HCT116 (cell line): ENCODE measurements around the gene MRGPRX4. TPM values are rescaled to one million over a fixed set of nuclear protein-coding genes. Genes with fewer than 3 reads are reported as not detected.

ENCODE experiments used
- ATAC-seq: fragments of 200-7000 bp; cut with Tn5 transposase; 2 replicates; pipeline ENCODE4 v1.9.1; 2020; ENCODE audit warnings: mild to moderate bottlenecking, moderate library complexity
- BruUV-seq: library from RNA; stranded (reverse); fragments of 400-500 nt; replicated peaks from 2 replicates; lab custom pipeline; 2021; lab: Mats Ljungman, UMichigan
- CTCF ChIA-PET: fragments of 300-600 bp; sonication (Branson Sonifier 250); formaldehyde crosslinking; loops from one replicate; lab custom pipeline; 2021; ENCODE audit warnings: antibody characterized with exemption; lab: Charles Lee
- POLR2A ChIA-PET: fragments of 300-600, 350-600 bp; sonication (Branson Sonifier 250); formaldehyde crosslinking; loops from one replicate; lab custom pipeline; 2021; ENCODE audit warnings: antibody characterized with exemption; lab: Charles Lee
- RAD21 ChIA-PET, 2 experiments: fragments of 300-600 bp; sonication (Branson Sonifier 250); formaldehyde crosslinking; loops; one replicate each; lab custom pipeline; 2023; ENCODE audit warnings: low total read pairs in 2 of 2; ENCODE audit not compliant: uncharacterized antibody in 2 of 2, unreplicated experiment in 2 of 2, low non-redundant PET in 1 of 2; lab: Charles Lee
- DNase-seq: peaks from one replicate; pipeline ENCODE4 v3.0.0-alpha.2; 2010; ENCODE audit warnings: low read depth, low spot score
- H2AFZ ChIP-seq: fragments of 200-600 bp; shearing (Covaris generic), sonication (generic); 2 replicates; pipeline ENCODE4 v1.6.1; 2017; ENCODE audit warnings: low read depth, mixed run types, mixed read lengths, antibody characterized with exemption, low read length; ENCODE audit not compliant: poor library complexity, severe bottlenecking
- H3K27ac ChIP-seq: 2 replicates; pipeline ENCODE4 v1.5.1; 2012; ENCODE audit warnings: low read depth, low read length
- H3K27me3 ChIP-seq: fragments of 200-600 bp; sonication (generic); 2 replicates; pipeline ENCODE4 v1.6.1; 2016; ENCODE audit warnings: mixed run types, low read length, mixed read lengths; ENCODE audit not compliant: insufficient read depth
- H3K36me3 ChIP-seq, 2 experiments: fragments of 200-500 bp in 1 of 2; fragments of 200-600 bp in 1 of 2; sonication (Bioruptor generic) in 1 of 2; sonication (generic) in 1 of 2; 2 replicates each; pipeline versions ENCODE4 v1.5.1 to v1.6.1; 2014 to 2016; ENCODE audit warnings: low read length in 2 of 2, inconsistent platforms in 1 of 2, mixed read lengths in 1 of 2, mixed run types in 1 of 2; ENCODE audit not compliant: insufficient read depth in 2 of 2, control insufficient read depth in 1 of 2
- H3K4me1 ChIP-seq, 2 experiments: fragments of 200-600 bp in 1 of 2; sonication (generic) in 1 of 2; 2 replicates each; pipeline versions ENCODE4 v1.5.1 to v1.6.1; 2012 to 2017; ENCODE audit warnings: low read length in 2 of 2, inconsistent platforms in 1 of 2, mild to moderate bottlenecking in 1 of 2, mixed read lengths in 1 of 2, mixed run types in 1 of 2, moderate library complexity in 1 of 2; ENCODE audit not compliant: insufficient read depth in 2 of 2, control insufficient read depth in 1 of 2
- H3K4me2 ChIP-seq: fragments of 200-600 bp; sonication (generic); 2 replicates; pipeline ENCODE4 v1.6.1; 2017; ENCODE audit warnings: mixed run types, low read length, mixed read lengths
- H3K4me3 ChIP-seq, 2 experiments: fragments of 200-600 bp in 1 of 2; sonication (generic) in 1 of 2; replicated peaks in 1 of 2; 2 replicates each; pipeline ENCODE4 v1.5.1; 2011 to 2016; ENCODE audit warnings: low read length in 2 of 2, control low read depth in 1 of 2, low read depth in 1 of 2, mild to moderate bottlenecking in 1 of 2, mixed read lengths in 1 of 2, mixed run types in 1 of 2
- H3K79me2 ChIP-seq: fragments of 200-600 bp; sonication (generic); 2 replicates; pipeline ENCODE4 v1.6.1; 2017; ENCODE audit warnings: mild to moderate bottlenecking, mixed run types, low read length, moderate library complexity, mixed read lengths; ENCODE audit not compliant: insufficient read depth
- H3K9ac ChIP-seq: fragments of 200-600 bp; sonication (generic); 2 replicates; pipeline ENCODE4 v1.6.1; 2016; ENCODE audit warnings: low read length, mixed read lengths
- H3K9me2 ChIP-seq: fragments of 200-600 bp; sonication (generic), shearing (Covaris generic); 2 replicates; pipeline ENCODE4 v1.6.1; 2017; ENCODE audit warnings: mixed run types, mild to moderate bottlenecking, moderate library complexity; ENCODE audit not compliant: insufficient read depth
- H3K9me3 ChIP-seq, 2 experiments: fragments of 200-500 bp in 1 of 2; fragments of 200-600 bp in 1 of 2; sonication (Bioruptor generic) in 1 of 2; sonication (generic) in 1 of 2; 2 replicates each; pipeline ENCODE4 v1.6.1; 2014 to 2017; ENCODE audit warnings: low read length in 2 of 2, mixed read lengths in 2 of 2, inconsistent platforms in 1 of 2, low read depth in 1 of 2, mild to moderate bottlenecking in 1 of 2, mixed run types in 1 of 2, moderate library complexity in 1 of 2; ENCODE audit not compliant: control insufficient read depth in 1 of 2, insufficient read depth in 1 of 2
- H4K20me1 ChIP-seq: fragments of 200-600 bp; sonication (generic), shearing (Covaris generic); 2 replicates; pipeline ENCODE4 v1.6.1; 2017; ENCODE audit warnings: mixed run types, mild to moderate bottlenecking, moderate library complexity; ENCODE audit not compliant: insufficient read depth
- ATF3 ChIP-seq: IDR thresholded peaks from 2 replicates; pipeline ENCODE4 v1.6.1; 2012
- CEBPB ChIP-seq: IDR thresholded peaks from 2 replicates; pipeline ENCODE4 v1.6.1; 2012; ENCODE audit warnings: low read depth
- CTCF ChIP-seq, 3 experiments: fragments of 200-600 bp in 1 of 3; sonication (generic) in 1 of 3; IDR thresholded peaks in 2 of 3; conservative IDR thresholded peaks in 1 of 3; 2 replicates each; pipeline ENCODE4 v1.5.1; 2012 to 2017; ENCODE audit warnings: low read depth in 2 of 3, low read length in 2 of 3, antibody characterized with exemption in 1 of 3, borderline replicate concordance in 1 of 3, control low read depth in 1 of 3, mild to moderate bottlenecking in 1 of 3, mixed read lengths in 1 of 3, mixed run types in 1 of 3, moderate library complexity in 1 of 3; ENCODE audit not compliant: insufficient read depth in 1 of 3
- EZH2 ChIP-seq: fragments of 200-600 bp; sonication (generic); IDR thresholded peaks from 2 replicates; pipeline ENCODE4 v1.6.1; 2017; ENCODE audit warnings: antibody characterized with exemption, mixed run types
- POLR2A ChIP-seq: IDR thresholded peaks from 2 replicates; pipeline ENCODE4 v1.7.0; 2011; ENCODE audit warnings: borderline replicate concordance; ENCODE audit not compliant: insufficient read depth, insufficient read length; ENCODE audit errors: extremely low read depth
- REST ChIP-seq: IDR thresholded peaks from 2 replicates; pipeline ENCODE4 v1.6.1; 2012; ENCODE audit warnings: low read depth
- ZBTB33 ChIP-seq: IDR thresholded peaks from 2 replicates; pipeline ENCODE4 v1.6.1; 2011; ENCODE audit warnings: mild to moderate bottlenecking, low read length, moderate library complexity; ENCODE audit not compliant: insufficient replicate concordance; ENCODE audit errors: extremely low read depth
- ZNF274 ChIP-seq: fragments of 200-500 bp; sonication (Bioruptor generic); IDR thresholded peaks from 2 replicates; pipeline ENCODE4 v1.6.1; 2014; ENCODE audit warnings: mild to moderate bottlenecking, low read depth, low read length, inconsistent platforms
- intact Hi-C: fragments of 100-400 bp; cut with micrococcal nuclease; formaldehyde crosslinking; loops from 2 replicates; pipeline ENCODE4 v1.10.0; 2022
- total RNA-seq: library from RNA; stranded (reverse); gene quantifications from one replicate; pipeline ENCODE4 v1.2.1, GENCODE V29; 2021; ENCODE audit not compliant: unreplicated experiment

Gene MRGPRX4
- total RNA-seq, 1 experiment from 2014 or later, result not detected

GRCh38 chr11:18191376-18191775 lies 18.7 kb downstream of the MRGPRX4 start (continued):
- TF ChIP-seq CTCF (IDR thresholded peaks at IDR 0.05 in 2 of 3, conservative IDR thresholded peaks at IDR 0.05 in 1 of 3; ENCODE audit: borderline replicate concordance in 1 of 3, insufficient read depth in 1 of 3, low read depth in 2 of 3, low read length in 2 of 3) (no peak), ATF3 (no peak), ZNF274 (no peak), ZBTB33 (no peak)

- Histone ChIP-seq H4K20me1 (no peaks in the 10 kb centered on the region), H3K79me2 (no peaks in the 10 kb centered on the region), H3K9me2 (no peaks in the 10 kb centered on the region), H3K4me3 (no peak overlapping the region), H3K27ac (no peak overlapping the region), H3K4me1 (no peaks in the 10 kb centered on the region), H3K36me3 (no peaks in the 10 kb centered on the region), H2AFZ (no peak overlapping the region), H3K9ac (no peak overlapping the region), H3K27me3 (peaks cover 11% of the 10 kb centered on the region), H3K4me2 (no peak overlapping the region), H3K9me3 (no peaks in the 10 kb centered on the region)
- POLR2A ChIA-PET, result no interaction called here
- no TSS peak for BruUV-seq
- RAD21 ChIA-PET, result no interaction called here
- CTCF ChIA-PET, result interaction anchor here (1.0 kb wide), 1 partner anchor 11 kb away, joined by 3 read pairs; no protein-coding TSS in a partner anchor
- intact Hi-C loops, result no loop called here
- TF ChIP-seq REST (no peak), POLR2A (no peak), CEBPB (no peak), EZH2 (no peak)
- peak; percentile 81 for ATAC-seq
- DNase-seq, result no peak
These were observed 20.4 kb downstream of the MRGPRX4 start for GRCh38 chr11:18193010-18193409.
